Cardiac muscle cell (in vitro differentiated cells and primary cell): ENCODE data around the gene TP73. TPM values are rescaled to one million over a fixed set of nuclear protein-coding genes. Genes with fewer than 3 reads are reported as not detected.

Source experiments
- DNase-seq, 2 donors: peaks; one replicate each; pipeline versions ENCODE4 v3.0.0 to v3.0.0-alpha.2; 2010 to 2017; ENCODE audit warnings: low read depth in 1 of 2, low spot score in 1 of 2
- H3K27ac ChIP-seq: fragments of 200-600 bp; sonication (generic); 2 replicates; pipeline ENCODE4 v1.5.1; 2016
- H3K27me3 ChIP-seq: fragments of 200-600 bp; sonication (generic); 2 replicates; pipeline ENCODE4 v1.6.0; 2016; ENCODE audit warnings: control low read depth
- H3K36me3 ChIP-seq: fragments of 200-600 bp; sonication (generic); 2 replicates; pipeline ENCODE4 v1.5.1; 2016; ENCODE audit warnings: control low read depth
- H3K4me1 ChIP-seq: fragments of 200-600 bp; sonication (generic); 2 replicates; pipeline ENCODE4 v1.8.1; 2017; ENCODE audit warnings: low read depth, mild to moderate bottlenecking, mixed run types
- H3K4me3 ChIP-seq: fragments of 200-600 bp; sonication (generic); 2 replicates; pipeline ENCODE4 v1.5.1; 2016; ENCODE audit warnings: mild to moderate bottlenecking
- H3K9me3 ChIP-seq: fragments of 200-600 bp; sonication (generic); 2 replicates; pipeline ENCODE4 v1.5.1; 2017; ENCODE audit warnings: low read depth, mild to moderate bottlenecking, control low read depth
- polyA plus RNA-seq: library from polyadenylated mRNA; unstranded; fragments of >200 nt; fragmentation: Nextera tagmentation; extraction: Ambion mirVana; gene quantifications from 2 replicates; pipeline ENCODE4 v1.2.1, GENCODE V29; 2016
- total RNA-seq: library from RNA; depleted of rRNA; stranded (reverse); fragments of >200 nt; gene quantifications from 2 replicates; pipeline ENCODE4 v1.2.3, GENCODE V29; 2016
- TF ChIP-seq, protein P1 (sequence below): IDR thresholded peaks from 2 replicates; pipeline ENCODE4 v1.5.1; 2012; ENCODE audit warnings: low read depth, mild to moderate bottlenecking, low read length

The TP73 gene
- total and polyA plus RNA-seq, 2 experiments from 2014 or later, result 0.87 TPM; not detected in 1

DNA sequence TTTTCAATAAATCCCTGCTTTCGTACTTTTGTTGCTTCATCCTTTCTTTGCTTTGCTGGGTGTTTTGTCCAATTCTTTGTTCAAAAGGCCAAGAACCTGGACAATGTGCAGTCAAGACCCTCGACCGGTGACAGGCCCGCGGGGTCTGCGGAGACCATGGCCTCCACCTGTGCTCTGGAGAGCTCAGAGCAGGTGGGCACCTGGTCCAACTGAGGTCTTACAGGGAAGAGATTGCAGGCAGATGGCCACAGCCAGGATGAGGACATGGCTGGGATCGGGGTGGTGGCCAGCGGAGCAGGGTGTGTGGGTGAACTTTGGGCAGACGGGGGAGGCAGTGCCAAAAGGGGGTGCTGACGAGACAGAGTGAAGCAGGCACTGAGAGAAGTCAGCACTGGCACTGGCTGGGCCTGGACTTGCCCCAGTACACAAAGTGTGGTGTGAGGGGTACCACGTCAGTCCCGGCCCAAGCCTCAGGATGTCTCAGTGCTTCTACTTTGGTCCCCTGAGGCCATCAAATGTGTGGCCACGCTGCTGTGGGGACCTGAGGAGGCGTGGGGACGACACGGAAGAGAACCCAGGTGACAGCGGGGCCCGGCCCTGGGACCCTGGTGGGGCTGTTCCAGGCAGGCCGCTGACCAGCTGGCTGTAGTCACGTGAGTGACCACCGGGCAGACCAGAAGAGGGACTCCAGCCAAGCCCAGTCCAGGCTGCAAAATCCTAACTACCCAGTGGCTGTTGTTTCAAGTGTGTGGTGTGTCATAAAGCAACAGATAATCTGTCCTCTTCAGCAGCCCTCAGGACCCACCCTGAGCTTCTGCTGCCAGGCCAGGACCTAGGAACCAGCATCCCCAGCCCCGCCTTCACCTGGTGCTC, 89.5 kb downstream of the TP73 start:
- DNase-seq, result no peak
- H3K27ac ChIP-seq, result no peak overlapping the region
- no peaks in the 10 kb centered on the region for H3K4me1 ChIP-seq
- no peaks in the 10 kb centered on the region for H3K9me3 ChIP-seq
- no peak overlapping the region for H3K4me3 ChIP-seq
- no peaks in the 10 kb centered on the region for H3K27me3 ChIP-seq
- peaks cover 26% of the 10 kb centered on the region for H3K36me3 ChIP-seq
- TF ChIP-seq, protein P1, sequence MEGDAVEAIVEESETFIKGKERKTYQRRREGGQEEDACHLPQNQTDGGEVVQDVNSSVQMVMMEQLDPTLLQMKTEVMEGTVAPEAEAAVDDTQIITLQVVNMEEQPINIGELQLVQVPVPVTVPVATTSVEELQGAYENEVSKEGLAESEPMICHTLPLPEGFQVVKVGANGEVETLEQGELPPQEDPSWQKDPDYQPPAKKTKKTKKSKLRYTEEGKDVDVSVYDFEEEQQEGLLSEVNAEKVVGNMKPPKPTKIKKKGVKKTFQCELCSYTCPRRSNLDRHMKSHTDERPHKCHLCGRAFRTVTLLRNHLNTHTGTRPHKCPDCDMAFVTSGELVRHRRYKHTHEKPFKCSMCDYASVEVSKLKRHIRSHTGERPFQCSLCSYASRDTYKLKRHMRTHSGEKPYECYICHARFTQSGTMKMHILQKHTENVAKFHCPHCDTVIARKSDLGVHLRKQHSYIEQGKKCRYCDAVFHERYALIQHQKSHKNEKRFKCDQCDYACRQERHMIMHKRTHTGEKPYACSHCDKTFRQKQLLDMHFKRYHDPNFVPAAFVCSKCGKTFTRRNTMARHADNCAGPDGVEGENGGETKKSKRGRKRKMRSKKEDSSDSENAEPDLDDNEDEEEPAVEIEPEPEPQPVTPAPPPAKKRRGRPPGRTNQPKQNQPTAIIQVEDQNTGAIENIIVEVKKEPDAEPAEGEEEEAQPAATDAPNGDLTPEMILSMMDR, result no peak

GRCh38 chr1:3742439-3743298, 90.4 kb downstream of the TP73 start:
- Histone ChIP-seq H3K4me3 (no peak overlapping the region), H3K27ac (no peak overlapping the region), H3K4me1 (no peaks in the 10 kb centered on the region), H3K9me3 (no peaks in the 10 kb centered on the region), H3K36me3 (peaks cover 21% of the 10 kb centered on the region), H3K27me3 (no peaks in the 10 kb centered on the region)
- TF ChIP-seq, protein P1, result no peak
- no peak for DNase-seq

- no peaks in the 10 kb centered on the region for H3K4me1 ChIP-seq
- TF ChIP-seq, protein P1, result no peak
- DNase-seq, result peak in 1 of 2 donors; percentile 13
Observed at GRCh38 chr1:3743421-3743820, 91.1 kb downstream of the TP73 start.

GRCh38 chr1:3743826-3744225, 91.5 kb downstream of the TP73 start:
- H3K9me3 ChIP-seq, result no peaks in the 10 kb centered on the region
- TF ChIP-seq, protein P1, result no peak
- H3K27me3 ChIP-seq, result no peaks in the 10 kb centered on the region
- H3K4me1 ChIP-seq, result no peaks in the 10 kb centered on the region
- DNase-seq, result no peak
- peaks cover 16% of the 10 kb centered on the region for H3K36me3 ChIP-seq
- H3K4me3 ChIP-seq, result no peak overlapping the region
- H3K27ac ChIP-seq, result no peak overlapping the region

More at GRCh38 chr1:3743421-3743820, 91.1 kb downstream of the TP73 start:
- H3K9me3 ChIP-seq, result no peaks in the 10 kb centered on the region
- no peak overlapping the region for H3K4me3 ChIP-seq
- peaks cover 16% of the 10 kb centered on the region for H3K36me3 ChIP-seq
- no peak overlapping the region for H3K27ac ChIP-seq
- H3K27me3 ChIP-seq, result no peaks in the 10 kb centered on the region

- Histone ChIP-seq H3K27me3 (no peaks in the 10 kb centered on the region), H3K4me3 (no peak overlapping the region), H3K27ac (no peak overlapping the region), H3K36me3 (peaks cover 16% of the 10 kb centered on the region), H3K4me1 (no peaks in the 10 kb centered on the region), H3K9me3 (no peaks in the 10 kb centered on the region)
- TF ChIP-seq, protein P1, result no peak
- DNase-seq, result no peak
Observed at GRCh38 chr1:3744646-3745045, 92.3 kb downstream of the TP73 start.
